CD14-positive monocyte (primary cell): ENCODE measurements around the gene MYO3B. TPM values are rescaled to one million over a fixed set of nuclear protein-coding genes. Genes with fewer than 3 reads are reported as not detected.

Experiments
- DNase-seq, 3 donors: peaks; one replicate each; pipeline ENCODE4 v3.0.0-alpha.2; 2011 to 2022
- H2AFZ ChIP-seq: 2 replicates; pipeline ENCODE4 v1.6.0; 2012; ENCODE audit warnings: mild to moderate bottlenecking, low read depth, low read length, inconsistent platforms; ENCODE audit not compliant: insufficient read depth, poor library complexity, severe bottlenecking
- H3K27ac ChIP-seq, 2 donors: 1 replicate in 1 of 2; 2 replicates in 1 of 2; pipeline ENCODE4 v1.5.1; 2012 to 2013; ENCODE audit warnings: low read length in 2 of 2, control low read depth in 1 of 2, inconsistent platforms in 1 of 2, low read depth in 1 of 2, mild to moderate bottlenecking in 1 of 2
- H3K27me3 ChIP-seq, 2 donors: one replicate each; pipeline versions ENCODE4 v1.6.0 to v1.6.1; 2011 to 2013; ENCODE audit warnings: low read length in 2 of 2; ENCODE audit not compliant: control insufficient read depth in 2 of 2, insufficient read depth in 2 of 2
- H3K36me3 ChIP-seq, 2 donors: replicated peaks in 1 of 2; 1 replicate in 1 of 2; 2 replicates in 1 of 2; pipeline versions ENCODE4 v1.5.1 to v1.6.1; 2012 to 2013; ENCODE audit warnings: low read length in 2 of 2, control low read depth in 1 of 2, inconsistent platforms in 1 of 2, mild to moderate bottlenecking in 1 of 2; ENCODE audit not compliant: insufficient read depth in 2 of 2, control insufficient read depth in 1 of 2
- H3K4me1 ChIP-seq, 2 donors: 1 replicate in 1 of 2; 2 replicates in 1 of 2; pipeline versions ENCODE4 v1.5.1 to v1.6.1; 2012 to 2013; ENCODE audit warnings: low read length in 2 of 2, control low read depth in 1 of 2, inconsistent platforms in 1 of 2, mild to moderate bottlenecking in 1 of 2, moderate library complexity in 1 of 2; ENCODE audit not compliant: insufficient read depth in 2 of 2, control insufficient read depth in 1 of 2
- H3K4me2 ChIP-seq: replicated peaks from 2 replicates; pipeline ENCODE3; 2012; ENCODE audit warnings: low read length, moderate library complexity, mild to moderate bottlenecking; ENCODE audit not compliant: poor library complexity, severe bottlenecking; ENCODE audit errors: extremely low read depth
- H3K4me3 ChIP-seq, 3 experiments: fragments of 200-600 bp in 1 of 3; sonication (generic) in 1 of 3; replicated peaks in 1 of 3; 1 replicate in 2 of 3; 2 replicates in 1 of 3; pipeline ENCODE4 v1.5.1; 2011 to 2013; ENCODE audit warnings: low read length in 3 of 3, mild to moderate bottlenecking in 3 of 3, control low read depth in 2 of 3, low read depth in 2 of 3, inconsistent platforms in 1 of 3, moderate library complexity in 1 of 3
- H3K79me2 ChIP-seq: 2 replicates; pipeline ENCODE4 v1.6.0; 2012; ENCODE audit warnings: mild to moderate bottlenecking, control low read depth, inconsistent platforms, low read length, moderate library complexity; ENCODE audit not compliant: insufficient read depth
- H3K9ac ChIP-seq: 2 replicates; pipeline ENCODE4 v1.6.0; 2017; ENCODE audit warnings: low read length, mild to moderate bottlenecking; ENCODE audit not compliant: insufficient read depth, poor library complexity, severe bottlenecking
- H3K9me3 ChIP-seq, 2 donors: replicated peaks in 1 of 2; 1 replicate in 1 of 2; 2 replicates in 1 of 2; pipeline versions ENCODE4 v1.5.1 to v1.6.1; 2012 to 2013; ENCODE audit warnings: low read length in 2 of 2, control low read depth in 1 of 2; ENCODE audit not compliant: control insufficient read depth in 1 of 2, insufficient read depth in 1 of 2
- H4K20me1 ChIP-seq: 2 replicates; pipeline ENCODE4 v1.6.0; 2012; ENCODE audit warnings: mild to moderate bottlenecking, low read length, control low read depth, moderate library complexity; ENCODE audit not compliant: insufficient read depth
- H3K27ac Mint-ChIP-seq, 7 donors: one replicate each; pipeline ENCODE4 v1.8.0; 2020; ENCODE audit warnings: mild to moderate bottlenecking in 7 of 7, mixed read lengths in 7 of 7, moderate library complexity in 6 of 7, inconsistent platforms in 2 of 7
- H3K27me3 Mint-ChIP-seq, 3 donors: one replicate each; pipeline ENCODE4 v1.8.0; 2021 to 2022; ENCODE audit warnings: low read depth in 3 of 3, mild to moderate bottlenecking in 3 of 3, mixed read lengths in 3 of 3, moderate library complexity in 3 of 3, inconsistent platforms in 1 of 3
- H3K36me3 Mint-ChIP-seq, 2 donors: one replicate each; pipeline ENCODE4 v1.8.0; 2020; ENCODE audit warnings: mixed read lengths in 2 of 2, inconsistent platforms in 1 of 2, mild to moderate bottlenecking in 1 of 2
- H3K4me1 Mint-ChIP-seq: one replicate; pipeline ENCODE4 v1.8.0; 2020; ENCODE audit warnings: mild to moderate bottlenecking, mixed read lengths
- H3K4me3 Mint-ChIP-seq, 2 donors: one replicate each; pipeline ENCODE4 v1.8.0; 2020; ENCODE audit warnings: mild to moderate bottlenecking in 2 of 2, mixed read lengths in 2 of 2, moderate library complexity in 1 of 2
- H3K9me3 Mint-ChIP-seq, 7 donors: one replicate each; pipeline ENCODE4 v1.8.0; 2020 to 2022; ENCODE audit warnings: mixed read lengths in 7 of 7, mild to moderate bottlenecking in 6 of 7, moderate library complexity in 6 of 7, inconsistent platforms in 2 of 7
- CTCF ChIP-seq: fragments of 200-600 bp; IDR thresholded peaks from one replicate; pipeline ENCODE4 v1.8.0; 2022; ENCODE audit warnings: antibody characterized with exemption, mild to moderate bottlenecking
- WGBS: methylation state at CpG from one replicate; pipeline ENCODE4 v1.1.5; 2013; ENCODE audit warnings: missing lambda C conversion rate; ENCODE audit not compliant: insufficient coverage; 5-methylcytosine and 5-hydroxymethylcytosine counted together
- intact Hi-C, 2 donors: fragments of 100-400 bp; cut with micrococcal nuclease; formaldehyde crosslinking; loops; one replicate each; pipeline versions ENCODE4 v1.15.0 to v1.15.1; 2023
- polyA plus RNA-seq, 3 donors: library from polyadenylated mRNA; depleted of rRNA in 1 of 3; unstranded in 2 of 3; stranded (reverse) in 1 of 3; fragments of 300-500 nt in 2 of 3; fragments of >200 nt in 1 of 3; fragmentation: Illumina TruSeq in 2 of 3; gene quantifications; 1 replicate in 2 of 3; 2 replicates in 1 of 3; pipeline ENCODE4 v1.2.3, GENCODE V29; 2012 to 2021

MYO3B gene
- polyA plus RNA-seq, 3 donors, result not detected

- Histone ChIP-seq H3K79me2 (no peaks in the 10 kb centered on the region), H3K27me3 (no peaks in the 10 kb centered on the region), H3K4me1 (no peaks in the 10 kb centered on the region), H3K9ac (no peak overlapping the region), H3K9me3 (peaks cover 0 to 4% of the 10 kb centered on the region in 2 donors), H3K4me3 (no peak overlapping the region), H2AFZ (no peak overlapping the region), H4K20me1 (no peaks in the 10 kb centered on the region), H3K27ac (no peak overlapping the region), H3K36me3 (no peaks in the 10 kb centered on the region), H3K4me2 (no peak overlapping the region)
- no CpG with 5 or more reads among the region's 3 CpGs for WGBS
- H3K27ac Mint-ChIP-seq, result no peak overlapping the region
- no peaks in the 10 kb centered on the region for H3K4me1 Mint-ChIP-seq
- H3K27me3 Mint-ChIP-seq, result peaks cover 1 to 7% (median 4%) of the 10 kb centered on the region in 3 donors
- H3K4me3 Mint-ChIP-seq, result no peak overlapping the region
- peaks cover 3 to 19% (median 5%) of the 10 kb centered on the region in 7 donors for H3K9me3 Mint-ChIP-seq
- TF ChIP-seq CTCF, result no peak
- intact Hi-C loops, result no loop called here
- DNase-seq, result no peak
- no peaks in the 10 kb centered on the region for H3K36me3 Mint-ChIP-seq
Measured at GRCh38 chr2:170255137-170255536, 77.2 kb downstream of the MYO3B start.

GRCh38 chr2:170255971-170256370, 78.0 kb downstream of the MYO3B start:
- H3K36me3 ChIP-seq, result no peaks in the 10 kb centered on the region
- no peaks in the 10 kb centered on the region for H4K20me1 ChIP-seq
- peaks cover 0 to 7% (median 4%) of the 10 kb centered on the region in 3 donors for H3K27me3 Mint-ChIP-seq
- no peaks in the 10 kb centered on the region for H3K4me1 ChIP-seq
- no peak for DNase-seq
- TF ChIP-seq CTCF, result no peak
- no peaks in the 10 kb centered on the region for H3K4me1 Mint-ChIP-seq
- WGBS, result no CpG with 5 or more reads among the region's 1 CpG
- no peaks in the 10 kb centered on the region for H3K27me3 ChIP-seq
- intact Hi-C loops, result no loop called here
- peaks cover 6 to 20% (median 10%) of the 10 kb centered on the region in 7 donors for H3K9me3 Mint-ChIP-seq
- no peak overlapping the region for H3K27ac ChIP-seq
- H3K9ac ChIP-seq, result no peak overlapping the region
- H3K36me3 Mint-ChIP-seq, result no peaks in the 10 kb centered on the region
- peaks cover 0 to 4% of the 10 kb centered on the region in 2 donors for H3K9me3 ChIP-seq
- H3K27ac Mint-ChIP-seq, result no peak overlapping the region
- no peak overlapping the region for H2AFZ ChIP-seq
- H3K79me2 ChIP-seq, result no peaks in the 10 kb centered on the region
- no peak overlapping the region for H3K4me2 ChIP-seq
- no peak overlapping the region for H3K4me3 Mint-ChIP-seq
- no peak overlapping the region for H3K4me3 ChIP-seq
